ENCODE data around the gene SUMF2.

- TF ChIP-seq, protein P1, sequence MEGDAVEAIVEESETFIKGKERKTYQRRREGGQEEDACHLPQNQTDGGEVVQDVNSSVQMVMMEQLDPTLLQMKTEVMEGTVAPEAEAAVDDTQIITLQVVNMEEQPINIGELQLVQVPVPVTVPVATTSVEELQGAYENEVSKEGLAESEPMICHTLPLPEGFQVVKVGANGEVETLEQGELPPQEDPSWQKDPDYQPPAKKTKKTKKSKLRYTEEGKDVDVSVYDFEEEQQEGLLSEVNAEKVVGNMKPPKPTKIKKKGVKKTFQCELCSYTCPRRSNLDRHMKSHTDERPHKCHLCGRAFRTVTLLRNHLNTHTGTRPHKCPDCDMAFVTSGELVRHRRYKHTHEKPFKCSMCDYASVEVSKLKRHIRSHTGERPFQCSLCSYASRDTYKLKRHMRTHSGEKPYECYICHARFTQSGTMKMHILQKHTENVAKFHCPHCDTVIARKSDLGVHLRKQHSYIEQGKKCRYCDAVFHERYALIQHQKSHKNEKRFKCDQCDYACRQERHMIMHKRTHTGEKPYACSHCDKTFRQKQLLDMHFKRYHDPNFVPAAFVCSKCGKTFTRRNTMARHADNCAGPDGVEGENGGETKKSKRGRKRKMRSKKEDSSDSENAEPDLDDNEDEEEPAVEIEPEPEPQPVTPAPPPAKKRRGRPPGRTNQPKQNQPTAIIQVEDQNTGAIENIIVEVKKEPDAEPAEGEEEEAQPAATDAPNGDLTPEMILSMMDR (IDR thresholded peaks at IDR 0.05 in 2 of 3, conservative IDR thresholded peaks at IDR 0.05 in 1 of 3; ENCODE audit: borderline replicate concordance in 1 of 3, insufficient read depth in 1 of 3, low read depth in 2 of 3, low read length in 2 of 3): no peak
- TF ChIP-seq POLR2A (IDR thresholded peaks at IDR 0.05; ENCODE audit: borderline replicate concordance, extremely low read depth, insufficient read depth, insufficient read length): no peak
These were observed 35.0 kb upstream of the SUMF2 start for GRCh38 chr7:56028942-56029630.
